PFSK-1 (cell line): ENCODE measurements around the gene ARID3A.

ENCODE experiments used
- FOXP2 ChIP-seq: optimal IDR thresholded peaks from 2 replicates; pipeline ENCODE3; 2011; ENCODE audit warnings: borderline replicate concordance, control low read depth, inconsistent platforms; ENCODE audit not compliant: insufficient read depth; ENCODE audit errors: extremely low read length, extremely low read depth
- POLR2AphosphoS5 ChIP-seq: IDR thresholded peaks from 2 replicates; pipeline ENCODE4 v1.6.1; 2012; ENCODE audit warnings: low read depth, mild to moderate bottlenecking, control low read depth, low read length, moderate library complexity
- REST ChIP-seq, 2 experiments: IDR thresholded peaks; 2 replicates each; pipeline versions ENCODE4 v1.6.1 to v1.8.0; 2011 to 2012; ENCODE audit warnings: low read depth in 2 of 2, low read length in 2 of 2, control low read depth in 1 of 2, inconsistent platforms in 1 of 2, mild to moderate bottlenecking in 1 of 2, moderate library complexity in 1 of 2; ENCODE audit not compliant: insufficient read depth in 1 of 2
- SIN3A ChIP-seq: IDR thresholded peaks from 2 replicates; pipeline ENCODE4 v1.6.1; 2012; ENCODE audit warnings: mild to moderate bottlenecking, low read length, moderate library complexity, borderline replicate concordance; ENCODE audit not compliant: insufficient read depth

- TF ChIP-seq POLR2AphosphoS5 (no peak), REST (IDR thresholded peaks at IDR 0.05; ENCODE audit: insufficient read depth in 1 of 2, low read depth in 2 of 2, low read length in 2 of 2) (no peak), FOXP2 (no peak), SIN3A (no peak)
These were observed 40.2 kb upstream of the ARID3A start for GRCh38 chr19:885536-886224.
